IPS-NIHi7 (cell line): ENCODE measurements around the gene HACD2.

Experiments used
- DNase-seq: peaks from one replicate; pipeline ENCODE4 v3.0.0; 2012; ENCODE audit warnings: mixed read lengths; ENCODE audit errors: extremely low spot score

HACD2 gene

GRCh38 chr3:123447749-123448517, 136.9 kb downstream of the HACD2 start:
- peak; percentile 88 for DNase-seq

- DNase-seq: no peak
Observed at GRCh38 chr3:123447416-123447748, 137.5 kb downstream of the HACD2 start.

GRCh38 chr3:123446610-123447109, 138.2 kb downstream of the HACD2 start:
- no peak for DNase-seq

DNA sequence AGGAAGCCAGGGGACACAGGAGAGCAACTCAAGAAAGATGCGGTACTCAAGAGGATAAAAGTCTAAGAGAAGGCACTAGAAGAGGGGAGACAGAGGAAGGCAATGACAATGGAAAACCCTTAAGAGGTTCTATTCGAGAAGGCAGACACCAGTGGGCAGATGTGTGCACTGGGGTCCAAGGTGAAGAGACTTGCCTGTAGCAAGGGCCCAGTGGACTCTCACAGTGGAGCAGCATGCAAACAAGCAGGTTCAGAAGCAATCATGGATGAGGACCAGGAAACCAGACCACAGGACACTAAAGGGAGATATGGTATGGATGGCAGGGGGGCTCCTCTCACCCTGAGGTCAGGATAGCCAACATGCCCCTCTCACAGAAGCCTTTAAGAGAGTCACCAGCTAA, 138.6 kb downstream of the HACD2 start:
- DNase-seq: no peak

GRCh38 chr3:123445702-123446101, 139.2 kb downstream of the HACD2 start:
- no peak for DNase-seq

GRCh38 chr3:123444744-123445143, 140.1 kb downstream of the HACD2 start:
- no peak for DNase-seq

DNA sequence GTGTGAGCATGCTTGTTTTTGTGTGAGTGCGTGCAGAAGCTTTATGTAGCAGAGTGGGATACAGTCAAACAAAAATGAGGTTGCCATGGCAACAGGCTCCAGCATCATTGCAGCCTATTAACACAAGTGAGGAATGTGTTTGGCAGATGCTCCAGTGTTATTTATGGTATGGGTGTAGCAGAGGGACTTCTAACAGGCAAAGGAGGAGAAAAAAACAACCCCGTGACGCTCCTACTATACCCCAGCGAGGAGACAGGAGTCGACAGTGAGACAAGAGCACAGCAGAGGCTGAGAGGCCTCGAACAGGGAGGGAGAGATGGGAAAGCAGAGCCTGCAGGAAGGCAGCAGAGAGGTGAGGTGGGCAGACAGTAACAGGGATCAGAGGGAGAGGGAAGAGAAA, 140.8 kb downstream of the HACD2 start:
- DNase-seq: no peak

DNA sequence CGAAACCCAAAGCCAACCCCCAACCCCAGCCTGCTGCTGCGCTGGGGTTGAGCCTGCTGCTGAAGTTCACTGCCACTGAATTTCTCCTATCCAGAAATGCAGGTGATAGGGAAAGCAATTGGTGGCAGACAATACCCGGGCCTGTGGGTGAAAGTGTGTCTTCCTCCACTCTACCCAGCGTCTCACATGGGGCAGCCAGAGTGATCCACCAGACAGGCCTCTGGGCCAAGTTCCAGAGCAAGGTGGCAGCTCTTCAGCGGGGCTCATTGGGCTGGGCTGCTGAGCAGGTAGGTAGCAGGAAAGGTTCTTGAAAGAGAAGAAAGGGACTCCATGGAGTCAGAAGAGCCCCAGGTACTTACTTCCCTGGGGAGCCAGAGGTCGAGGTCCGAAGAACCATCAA, 141.9 kb downstream of the HACD2 start:
- DNase-seq: no peak

DNA sequence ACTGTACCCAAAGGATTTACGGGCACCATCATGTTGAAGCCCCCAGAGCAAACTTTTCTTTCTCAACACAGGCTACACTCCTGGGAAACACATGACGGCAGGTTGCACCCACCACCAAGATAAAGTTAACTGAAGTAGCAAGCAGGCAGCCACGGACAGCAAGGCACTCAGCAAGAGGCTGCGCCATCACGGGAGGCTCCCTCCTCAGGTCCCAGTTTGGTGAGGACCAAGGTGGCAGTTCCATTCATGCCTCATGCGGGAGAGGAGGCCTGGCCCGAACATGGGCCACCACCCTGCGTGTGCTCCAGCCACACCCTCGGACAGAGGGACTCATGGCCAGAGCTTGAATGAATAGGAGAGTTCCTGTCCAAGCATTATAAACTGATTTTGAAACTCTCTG, 142.7 kb downstream of the HACD2 start:
- no peak for DNase-seq
